Panc1 (cell line): ENCODE measurements around the gene UBFD1.

Experiments
- CTCF ChIP-seq: fragments of 450-650 bp; IDR thresholded peaks from 2 replicates; pipeline ENCODE4 v1.5.1; 2017; ENCODE audit warnings: mild to moderate bottlenecking
- POLR2AphosphoS5 ChIP-seq: IDR thresholded peaks from 2 replicates; pipeline ENCODE4 v1.6.1; 2012; ENCODE audit warnings: mild to moderate bottlenecking, low read depth, low read length, moderate library complexity
- TF ChIP-seq, protein P1 (sequence below), 2 experiments: IDR thresholded peaks; 2 replicates each; pipeline ENCODE4 v1.6.1; 2011 to 2012; ENCODE audit warnings: low read depth in 2 of 2, control low read depth in 1 of 2, low read length in 1 of 2, mild to moderate bottlenecking in 1 of 2, moderate library complexity in 1 of 2; ENCODE audit not compliant: insufficient read depth in 1 of 2

GRCh38 chr16:23530062-23530461, 27.5 kb upstream of the UBFD1 start:
- no peak for TF ChIP-seq CTCF
- no peak for TF ChIP-seq POLR2AphosphoS5
- TF ChIP-seq, protein P1, sequence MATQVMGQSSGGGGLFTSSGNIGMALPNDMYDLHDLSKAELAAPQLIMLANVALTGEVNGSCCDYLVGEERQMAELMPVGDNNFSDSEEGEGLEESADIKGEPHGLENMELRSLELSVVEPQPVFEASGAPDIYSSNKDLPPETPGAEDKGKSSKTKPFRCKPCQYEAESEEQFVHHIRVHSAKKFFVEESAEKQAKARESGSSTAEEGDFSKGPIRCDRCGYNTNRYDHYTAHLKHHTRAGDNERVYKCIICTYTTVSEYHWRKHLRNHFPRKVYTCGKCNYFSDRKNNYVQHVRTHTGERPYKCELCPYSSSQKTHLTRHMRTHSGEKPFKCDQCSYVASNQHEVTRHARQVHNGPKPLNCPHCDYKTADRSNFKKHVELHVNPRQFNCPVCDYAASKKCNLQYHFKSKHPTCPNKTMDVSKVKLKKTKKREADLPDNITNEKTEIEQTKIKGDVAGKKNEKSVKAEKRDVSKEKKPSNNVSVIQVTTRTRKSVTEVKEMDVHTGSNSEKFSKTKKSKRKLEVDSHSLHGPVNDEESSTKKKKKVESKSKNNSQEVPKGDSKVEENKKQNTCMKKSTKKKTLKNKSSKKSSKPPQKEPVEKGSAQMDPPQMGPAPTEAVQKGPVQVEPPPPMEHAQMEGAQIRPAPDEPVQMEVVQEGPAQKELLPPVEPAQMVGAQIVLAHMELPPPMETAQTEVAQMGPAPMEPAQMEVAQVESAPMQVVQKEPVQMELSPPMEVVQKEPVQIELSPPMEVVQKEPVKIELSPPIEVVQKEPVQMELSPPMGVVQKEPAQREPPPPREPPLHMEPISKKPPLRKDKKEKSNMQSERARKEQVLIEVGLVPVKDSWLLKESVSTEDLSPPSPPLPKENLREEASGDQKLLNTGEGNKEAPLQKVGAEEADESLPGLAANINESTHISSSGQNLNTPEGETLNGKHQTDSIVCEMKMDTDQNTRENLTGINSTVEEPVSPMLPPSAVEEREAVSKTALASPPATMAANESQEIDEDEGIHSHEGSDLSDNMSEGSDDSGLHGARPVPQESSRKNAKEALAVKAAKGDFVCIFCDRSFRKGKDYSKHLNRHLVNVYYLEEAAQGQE (IDR thresholded peaks at IDR 0.05; ENCODE audit: insufficient read depth in 1 of 2, low read depth in 2 of 2, low read length in 1 of 2) = no peak
